NCI-H1048 (cell line): ENCODE measurements around the gene PRKG1.
"Not testable (repeated sequence)": the region's sequence is repeated elsewhere in the genome, so short reads cannot be mapped to it uniquely, and the experiment has no call there.

ENCODE experiments used
- DNase-seq: peaks from one replicate; lab custom pipeline; 2025; lab: John Stamatoyannopoulos, UW

Gene PRKG1

DNA sequence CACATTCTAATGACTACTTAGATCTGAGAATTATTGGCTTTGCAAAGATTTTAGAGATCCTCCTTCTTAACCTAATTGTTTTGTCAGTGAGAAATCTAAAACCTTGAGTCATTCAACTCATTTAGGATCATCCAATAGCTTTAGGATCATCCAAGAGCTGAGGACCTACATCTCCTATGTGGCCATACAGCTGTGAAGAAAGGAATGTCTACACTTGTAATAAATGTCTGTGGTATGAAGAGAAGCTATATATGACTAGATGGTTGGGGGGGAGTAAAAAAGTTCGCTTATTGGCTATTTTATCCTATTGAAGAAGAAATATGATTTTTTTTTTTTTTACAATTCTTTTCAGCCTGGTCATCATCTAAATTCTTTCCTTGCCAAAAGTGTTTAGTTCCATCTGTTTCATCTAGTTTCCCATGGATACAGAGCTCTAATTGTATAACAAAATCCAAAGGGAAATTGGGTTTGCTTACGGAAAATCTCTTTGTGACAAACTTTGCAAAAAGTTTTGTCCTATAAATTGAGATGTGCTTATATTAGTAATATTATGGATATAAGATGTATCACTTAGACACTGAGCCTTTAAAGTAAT is 196.7 kb downstream of the PRKG1 start:
- DNase-seq: no peak

DNA sequence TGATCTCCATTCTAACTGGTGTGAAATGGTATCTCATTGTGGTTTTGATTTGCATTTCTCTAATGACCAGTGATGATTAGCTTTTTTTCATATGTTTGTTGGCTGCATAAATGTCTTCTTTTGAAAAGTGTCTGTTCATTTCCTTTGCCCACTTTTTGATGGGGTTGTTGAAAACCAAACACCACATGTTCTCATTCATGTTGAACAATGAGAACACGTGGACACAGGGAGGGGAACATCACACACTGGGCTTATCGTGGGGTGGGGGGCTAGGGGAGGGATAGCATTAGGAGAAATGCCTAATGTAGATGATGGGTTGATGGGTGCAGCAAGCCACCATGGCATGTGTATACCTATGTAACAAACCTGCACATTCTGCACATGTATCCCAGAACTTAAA is 197.8 kb downstream of the PRKG1 start:
- DNase-seq: not testable (repeated sequence)

- no peak for DNase-seq
These were observed 198.3 kb downstream of the PRKG1 start for GRCh38 chr10:51272555-51272954.

- no peak for DNase-seq
These were observed 199.3 kb downstream of the PRKG1 start for GRCh38 chr10:51273574-51273973.

DNA sequence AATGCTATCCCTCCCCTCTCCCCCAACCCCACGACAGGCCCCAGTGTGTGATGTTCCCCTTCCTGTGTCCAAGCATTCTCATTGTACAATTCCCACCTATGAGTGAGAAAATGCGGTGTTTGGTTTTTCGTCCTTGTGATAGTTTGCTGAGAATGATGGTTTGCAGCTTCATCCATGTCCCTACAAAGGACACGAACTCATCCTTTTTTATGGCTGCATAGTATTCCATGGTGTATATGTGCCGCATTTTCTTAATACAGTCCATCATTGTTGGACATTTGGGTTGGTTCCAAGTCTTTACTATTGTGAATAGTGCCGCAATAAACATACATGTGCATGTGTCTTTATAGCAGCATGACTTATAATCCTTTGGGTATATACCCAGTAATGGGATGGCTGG is 201.8 kb downstream of the PRKG1 start:
- not testable (repeated sequence) for DNase-seq

DNA sequence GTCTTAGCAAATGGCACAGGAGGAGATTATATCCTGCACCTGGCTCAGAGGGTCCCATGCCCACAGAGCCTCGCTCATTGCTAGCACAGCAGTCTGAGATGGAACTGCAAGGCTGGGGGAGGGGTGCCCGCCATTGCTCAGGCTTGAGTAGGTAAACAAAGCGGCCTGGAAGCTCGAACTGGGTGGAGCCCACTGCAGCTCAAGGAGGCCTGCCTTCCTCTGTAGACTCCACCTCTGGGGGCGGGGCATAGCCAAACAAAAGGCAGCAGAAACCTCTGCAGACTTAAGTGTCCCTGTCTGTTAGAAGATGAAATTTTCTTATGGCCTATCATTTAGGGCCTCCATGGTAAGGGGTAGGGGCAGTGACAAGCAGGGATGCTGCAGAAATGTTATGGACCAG is 207.1 kb downstream of the PRKG1 start:
- not testable (repeated sequence) for DNase-seq

GRCh38 chr10:51285601-51286000 is 211.3 kb downstream of the PRKG1 start:
- no peak for DNase-seq

DNA sequence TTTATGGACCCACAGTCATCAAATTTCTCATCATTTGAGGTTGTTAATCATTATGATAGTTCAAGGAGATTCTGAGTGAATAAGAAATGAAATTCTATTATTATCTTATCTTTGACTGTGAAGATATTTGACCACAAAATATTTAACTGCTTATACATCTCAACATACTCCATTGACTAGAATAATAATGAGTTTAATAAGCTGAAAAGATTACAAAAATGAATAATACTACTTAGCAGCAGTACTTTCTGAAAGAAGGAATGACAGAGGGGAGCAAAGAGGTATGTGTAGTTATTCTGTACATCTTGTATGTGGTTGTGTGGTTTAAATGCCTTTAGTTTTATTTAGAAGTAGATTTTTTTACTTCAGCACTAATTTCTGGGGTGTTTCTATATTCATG is 214.2 kb downstream of the PRKG1 start:
- DNase-seq: no peak

DNA sequence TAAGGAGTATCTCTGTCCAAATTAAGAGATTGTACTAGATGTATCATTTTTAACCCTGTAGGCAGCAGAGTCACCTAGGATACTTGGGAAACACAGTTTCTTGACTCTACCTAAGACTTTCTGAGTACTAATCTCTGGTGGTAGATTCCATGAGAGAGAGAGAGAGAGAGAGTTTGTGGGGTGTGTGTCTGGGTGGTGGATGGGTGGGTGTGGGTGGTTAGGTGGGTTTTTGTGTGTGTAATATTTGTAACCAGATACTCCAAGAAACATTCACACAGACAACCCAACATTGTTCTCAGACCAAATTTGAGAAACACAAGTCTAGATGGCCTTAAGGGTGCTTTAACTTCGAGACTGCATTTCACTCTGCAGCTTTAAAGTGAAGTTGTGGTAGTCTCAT is 215.2 kb downstream of the PRKG1 start:
- no peak for DNase-seq

DNA sequence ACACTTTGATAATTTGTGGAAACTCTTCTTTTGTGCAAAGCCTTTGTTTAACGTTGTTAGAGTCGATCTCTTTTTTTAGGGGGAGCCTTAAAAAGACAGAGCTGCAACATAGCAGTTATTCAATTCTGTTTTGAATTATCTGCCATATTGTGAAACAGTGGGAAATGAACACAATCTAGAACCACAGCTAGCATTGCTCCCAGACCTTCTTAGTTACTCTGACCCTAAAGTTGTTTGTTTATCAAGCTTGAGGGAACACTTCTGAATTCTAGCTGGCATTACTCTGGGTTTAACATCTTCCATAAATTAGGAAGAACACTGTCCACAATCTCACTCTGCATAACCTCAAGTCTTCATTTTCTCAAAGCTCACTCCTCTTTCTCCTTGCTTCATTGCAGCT is 217.7 kb downstream of the PRKG1 start:
- no peak for DNase-seq

GRCh38 chr10:51297438-51297837 is 223.2 kb downstream of the PRKG1 start:
- no peak for DNase-seq

- no peak for DNase-seq
These were observed 226.5 kb downstream of the PRKG1 start for GRCh38 chr10:51300617-51301304.

- no peak for DNase-seq
These were observed 227.4 kb downstream of the PRKG1 start for GRCh38 chr10:51301644-51302043.

DNA sequence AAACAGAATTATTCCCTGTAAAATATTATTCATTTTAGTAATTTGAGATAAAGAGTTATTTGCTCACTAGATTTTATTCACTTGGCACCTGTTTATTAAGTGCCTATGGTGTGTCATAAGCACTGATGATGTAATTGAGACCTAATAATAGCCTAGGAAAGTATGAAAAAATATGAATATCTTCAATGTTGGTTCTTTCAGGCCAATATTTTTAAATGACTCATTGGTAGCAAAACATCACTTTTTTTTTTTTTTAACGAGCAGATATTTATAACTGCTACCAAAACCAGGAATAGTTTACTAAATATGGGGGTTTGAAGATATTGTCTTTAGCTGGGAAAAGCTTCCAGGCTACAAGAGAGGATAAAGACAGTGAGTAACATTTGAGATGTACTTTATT is 228.0 kb downstream of the PRKG1 start:
- DNase-seq: no peak

DNA sequence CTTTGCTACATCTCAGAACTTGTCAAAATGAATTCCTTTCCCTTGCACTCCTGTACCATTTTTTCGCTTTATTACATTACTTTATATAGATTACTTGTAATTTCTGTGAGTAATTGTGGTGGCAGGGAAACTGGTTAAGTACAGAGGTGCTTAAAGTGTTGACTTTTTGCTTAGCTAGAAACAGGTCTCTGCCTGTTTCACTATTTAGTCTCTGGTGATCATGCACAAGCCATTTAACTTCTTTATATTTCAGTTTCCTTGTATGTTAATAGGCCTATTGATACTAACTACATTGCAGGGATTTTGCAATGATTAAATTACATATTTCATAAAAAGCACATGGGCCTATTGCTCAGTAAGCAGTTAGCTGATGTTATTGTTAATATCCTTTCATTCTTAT is 233.8 kb downstream of the PRKG1 start:
- no peak for DNase-seq

GRCh38 chr10:51311228-51311627 is 236.9 kb downstream of the PRKG1 start:
- DNase-seq: no peak

DNA sequence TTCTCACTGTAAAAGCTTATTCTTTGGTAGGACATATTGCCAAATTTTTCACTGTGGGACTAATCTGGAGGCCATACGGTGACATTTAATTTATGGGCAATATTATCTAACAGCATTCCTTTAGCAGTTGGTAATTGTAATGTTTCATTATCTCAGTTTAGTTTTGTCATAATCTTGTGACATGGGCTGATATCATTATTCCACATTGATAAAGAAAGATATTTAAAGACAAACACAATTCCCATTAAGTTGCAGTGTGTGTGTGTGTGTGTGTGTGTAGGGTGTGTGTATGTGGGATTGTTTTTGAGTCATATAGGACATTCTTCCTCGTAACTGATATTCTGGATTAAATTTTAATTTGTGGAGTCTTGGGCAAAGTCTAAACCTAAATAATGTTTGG is 238.5 kb downstream of the PRKG1 start:
- DNase-seq: no peak

- DNase-seq: no peak
These were observed 239.0 kb downstream of the PRKG1 start for GRCh38 chr10:51313251-51313650.

GRCh38 chr10:51313773-51314478 is 239.6 kb downstream of the PRKG1 start:
- no peak for DNase-seq

DNA sequence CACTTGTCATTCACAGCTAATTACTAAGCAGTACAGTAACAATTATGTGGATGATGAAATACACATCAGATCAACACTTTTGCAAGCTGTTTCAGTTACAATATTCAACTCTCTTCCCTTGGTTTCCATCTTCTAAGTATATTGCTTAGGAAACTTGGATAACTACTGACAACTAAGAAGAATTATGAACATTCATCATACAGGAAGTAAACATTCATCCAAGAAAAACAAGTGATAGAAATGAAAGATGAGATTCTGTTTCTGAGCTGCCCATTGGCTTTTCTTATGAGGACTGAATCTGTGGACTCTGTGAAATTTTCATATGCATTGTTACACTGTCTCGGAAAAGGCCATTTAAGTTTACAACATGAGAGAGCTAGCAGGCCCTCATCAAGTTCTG is 240.2 kb downstream of the PRKG1 start:
- no peak for DNase-seq

DNA sequence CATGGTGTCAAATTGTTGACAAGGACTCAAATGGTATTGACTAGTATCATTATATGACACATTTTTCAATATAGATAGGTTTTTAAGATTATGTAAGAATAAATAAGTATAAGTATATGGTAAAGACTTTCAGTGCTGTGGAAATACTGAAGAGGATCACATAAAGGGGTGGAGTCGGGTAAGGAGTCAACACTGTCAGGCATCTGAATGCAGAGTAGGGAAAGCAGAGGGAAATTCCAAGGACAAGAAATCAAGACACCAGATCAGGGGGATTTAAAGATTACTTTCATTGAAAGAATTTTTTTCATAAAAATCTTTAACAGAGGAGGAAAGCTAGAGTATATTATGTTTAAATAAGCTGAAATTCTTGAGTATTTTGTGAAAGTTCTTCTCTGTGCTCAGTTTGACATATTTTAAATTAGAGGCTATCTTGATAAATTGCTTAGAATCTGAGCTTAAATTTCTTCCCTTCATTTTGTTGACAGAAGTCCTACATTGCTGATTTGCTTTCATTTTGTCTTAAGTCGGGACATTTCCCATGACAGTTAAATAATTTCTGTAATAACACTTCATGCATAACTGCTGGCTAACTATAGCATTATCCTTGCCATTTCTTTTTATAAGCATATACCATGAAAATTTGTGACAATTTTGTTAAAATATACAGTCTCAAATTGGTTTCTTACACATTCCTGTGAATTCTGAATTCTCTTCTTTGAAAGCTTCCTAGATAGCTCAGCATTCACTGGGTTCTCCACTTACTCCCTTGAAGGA is 244.3 kb downstream of the PRKG1 start:
- DNase-seq: no peak

DNA sequence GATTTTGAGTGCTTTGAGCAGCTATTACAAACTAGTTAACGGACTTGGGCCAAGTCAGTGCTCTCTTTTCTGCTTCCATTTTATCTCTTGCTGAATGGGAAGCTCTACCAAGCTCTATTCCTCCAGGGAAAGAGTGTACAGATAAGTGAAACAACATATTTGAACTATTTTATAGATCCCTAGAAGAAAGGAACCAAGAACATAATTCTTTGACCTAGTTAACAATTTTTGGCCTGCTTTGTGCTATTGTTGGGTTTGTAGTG is 244.8 kb downstream of the PRKG1 start:
- no peak for DNase-seq

DNA sequence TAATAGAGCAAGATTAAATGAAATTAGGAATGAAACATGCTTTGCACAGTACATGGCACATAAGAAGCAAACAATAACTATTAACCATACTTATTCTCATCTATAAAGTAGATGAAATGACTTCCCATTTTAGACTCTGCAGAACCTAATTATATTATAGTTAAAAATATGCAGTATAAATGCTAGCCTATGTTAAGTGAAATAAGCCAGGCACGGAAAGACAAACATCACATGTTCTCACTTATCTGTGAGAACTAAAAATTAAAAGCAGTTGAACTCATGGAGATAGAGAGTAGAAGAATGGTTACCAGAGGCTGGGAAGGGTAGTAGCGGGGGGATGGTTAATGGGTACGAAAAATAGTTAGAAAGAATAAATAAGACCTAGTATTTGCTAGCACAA is 247.0 kb downstream of the PRKG1 start:
- DNase-seq: no peak
